Skin epidermis (tissue), 12 donors: ENCODE data around the gene PAEP.
"Not testable (repeated sequence)": the region's sequence is repeated elsewhere in the genome, so short reads cannot be mapped to it uniquely, and the experiment has no call there.

Experiments used
- H3K27ac ChIP-seq, 21 experiments: fragments of 200-600 bp; sonication (generic) in 11 of 21; one replicate each; pipeline ENCODE4 v1.5.0; 2020; ENCODE audit warnings: mild to moderate bottlenecking in 3 of 21, inconsistent platforms in 2 of 21, moderate library complexity in 2 of 21
- H3K4me3 ChIP-seq, 7 experiments: fragments of 200-600 bp; sonication (generic) in 2 of 7; one replicate each; pipeline ENCODE4 v1.5.0; 2020; ENCODE audit warnings: inconsistent platforms in 2 of 7, mild to moderate bottlenecking in 2 of 7, moderate library complexity in 1 of 7

The PAEP gene

DNA sequence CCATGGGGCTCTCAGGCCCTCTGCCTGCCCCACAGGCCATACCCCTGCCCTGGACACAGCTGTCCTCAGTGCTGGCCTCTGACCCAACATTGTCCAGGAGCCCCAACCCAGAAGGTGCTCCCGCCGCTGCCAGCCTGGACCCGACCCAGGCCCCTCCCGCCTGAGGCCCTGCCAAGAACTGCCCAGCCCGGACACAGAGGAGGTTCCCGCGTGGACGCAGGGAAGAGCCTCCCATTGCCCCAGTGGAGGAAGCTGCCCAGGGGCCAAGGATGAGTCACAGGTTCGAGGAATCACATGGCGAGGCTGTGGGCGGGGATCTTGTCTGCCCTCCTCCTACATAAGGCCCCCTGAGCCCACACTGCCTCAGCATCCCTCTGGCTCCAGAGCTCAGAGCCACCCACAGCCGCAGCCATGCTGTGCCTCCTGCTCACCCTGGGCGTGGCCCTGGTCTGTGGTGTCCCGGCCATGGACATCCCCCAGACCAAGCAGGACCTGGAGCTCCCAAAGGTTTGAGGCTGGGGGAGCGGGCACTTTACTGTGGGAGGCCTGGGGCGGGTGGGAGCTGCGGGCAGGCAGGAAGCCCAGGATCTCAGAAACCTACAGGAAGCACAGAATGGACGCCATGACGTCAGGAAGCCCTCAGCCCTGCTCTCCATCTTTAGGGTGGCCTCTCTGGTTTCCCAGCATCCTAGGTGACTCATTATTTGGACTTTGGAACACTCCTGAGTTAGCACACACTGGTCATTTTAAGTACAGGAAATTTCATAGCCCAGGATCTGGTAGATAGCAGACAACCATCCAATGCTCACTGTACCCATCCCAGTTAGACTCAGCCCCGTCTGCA lies at the start of gene PAEP:
Gene PAEP, plus strand, starts transcription at position 366 of the 844 bp plus-strand sequence.
- Histone ChIP-seq H3K27ac (no peak within 1 kb of the TSS), H3K4me3 (no peak within 1 kb of the TSS)

DNA sequence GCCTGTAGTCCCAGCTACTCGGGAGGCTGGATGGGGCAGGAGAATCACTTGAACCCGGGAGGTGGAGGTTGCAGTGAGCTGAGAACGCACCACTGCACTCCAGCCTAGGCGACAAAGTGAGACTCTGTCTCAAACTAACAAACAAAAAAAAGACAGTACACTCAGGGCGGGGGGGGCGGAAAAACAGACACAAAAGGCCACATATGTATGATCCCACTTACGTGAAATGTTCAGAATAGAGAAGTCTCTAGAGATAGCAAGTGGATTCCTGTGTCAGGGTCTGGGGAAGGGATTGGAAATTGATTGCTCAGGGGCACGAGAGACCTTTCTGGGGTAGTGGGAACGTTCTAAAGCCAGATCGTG lies 49.3 kb upstream of the PAEP start:
- Histone ChIP-seq H3K27ac (no peak overlapping the region), H3K4me3 (no peak overlapping the region)

DNA sequence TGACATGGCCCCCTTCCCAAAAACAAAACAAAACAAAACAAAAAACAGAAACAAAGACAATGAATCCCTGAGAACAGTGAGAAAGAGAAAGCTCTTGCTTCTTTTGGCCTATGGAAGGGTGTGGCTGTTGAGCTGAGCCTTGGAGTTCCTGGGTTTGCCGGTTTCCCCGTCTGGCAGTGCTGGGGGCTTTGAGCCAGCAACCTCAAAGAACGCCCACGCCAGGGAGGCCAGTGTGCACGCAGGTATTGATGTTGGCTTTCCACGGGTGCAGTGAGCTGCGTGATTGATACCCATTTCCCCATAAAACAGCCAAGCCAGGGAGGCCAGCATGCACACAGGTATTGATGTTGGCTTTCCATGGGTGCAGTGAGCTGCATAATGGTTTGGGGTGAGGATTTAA lies 48.7 kb upstream of the PAEP start:
- Histone ChIP-seq H3K4me3 (no peak overlapping the region), H3K27ac (no peak overlapping the region)

DNA sequence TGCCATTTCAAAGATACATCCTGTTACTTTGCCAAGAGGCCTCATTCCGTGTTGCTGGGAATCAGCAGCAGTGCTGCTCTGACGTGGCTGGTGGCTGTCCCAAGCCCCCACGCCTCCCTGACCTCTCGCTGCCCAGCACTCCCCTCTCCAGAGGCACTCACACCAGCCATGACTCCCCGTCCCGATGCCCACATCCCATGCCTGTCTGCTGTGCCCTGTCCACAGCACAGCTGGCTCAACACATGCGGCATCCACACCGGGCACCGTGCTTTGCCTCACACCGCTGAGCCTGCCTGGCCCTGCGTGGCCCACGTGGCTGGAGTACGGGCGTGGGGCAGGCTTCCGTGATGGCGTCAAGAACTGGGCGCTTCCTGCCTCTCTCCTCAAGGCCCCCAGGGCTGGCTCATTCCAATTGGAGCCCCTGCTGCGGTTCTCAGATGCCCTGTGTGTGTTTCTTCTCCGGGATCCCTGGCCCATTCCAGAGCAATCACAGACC lies 48.2 kb upstream of the PAEP start:
- H3K27ac ChIP-seq, result no peak overlapping the region
- H3K4me3 ChIP-seq, result no peak overlapping the region

DNA sequence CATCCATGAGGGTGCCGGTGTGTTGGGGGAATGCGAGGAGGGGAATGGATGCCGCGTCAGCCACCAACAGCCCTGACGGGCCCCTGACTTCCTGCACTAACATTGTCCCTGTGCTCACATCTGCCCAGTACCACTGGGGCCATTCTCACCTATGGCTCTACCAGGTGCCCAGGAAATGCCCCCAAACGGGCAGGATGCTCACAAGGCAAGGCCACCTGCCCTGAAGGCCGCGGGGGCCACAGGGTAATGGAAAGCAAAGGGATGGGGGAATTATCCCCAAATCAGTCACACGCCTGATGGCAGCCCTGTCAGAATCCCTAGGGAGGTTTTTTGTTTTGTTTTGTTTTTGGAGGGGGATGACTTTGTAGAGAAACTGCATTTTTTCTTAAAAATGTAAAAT lies 47.6 kb upstream of the PAEP start:
- not testable (repeated sequence) for H3K4me3 ChIP-seq, H3K27ac ChIP-seq

DNA sequence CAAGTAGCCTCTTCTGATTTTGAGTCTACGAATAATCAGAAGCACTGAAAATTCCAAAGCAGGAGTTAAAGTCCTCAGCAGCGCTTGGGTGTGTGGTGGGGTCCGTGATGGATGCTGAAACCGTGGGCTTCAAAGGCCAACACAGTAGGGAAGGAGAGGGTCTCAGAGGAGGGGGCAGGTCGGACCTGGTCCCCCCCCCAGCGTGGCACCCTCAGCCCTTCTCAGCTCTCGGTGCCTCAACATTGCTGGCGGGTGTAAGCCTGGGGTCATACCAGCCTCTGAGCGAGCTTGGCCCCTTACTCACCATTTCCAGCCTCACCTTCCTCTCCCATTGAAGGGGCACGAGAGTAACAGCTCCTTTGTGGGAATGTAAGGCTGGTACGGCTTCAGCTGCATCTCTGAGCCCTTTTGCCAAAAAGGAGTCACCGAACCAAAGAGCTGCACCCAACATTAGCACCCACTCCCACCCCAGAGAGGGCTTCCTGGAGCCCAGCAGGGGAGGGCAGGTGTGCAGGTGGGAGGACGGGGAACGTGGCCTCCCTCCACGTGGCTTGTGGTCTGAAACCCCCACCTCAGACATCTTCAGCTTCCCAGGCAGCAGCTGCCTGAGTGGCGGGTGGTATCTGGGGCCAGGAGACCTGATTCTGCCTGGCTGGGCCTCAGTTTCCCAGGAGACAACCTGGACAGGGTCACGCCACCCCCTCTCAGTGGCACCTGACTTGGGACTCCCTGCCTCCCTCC lies 47.0 kb upstream of the PAEP start:
- H3K27ac ChIP-seq, result no peak overlapping the region
- no peak overlapping the region for H3K4me3 ChIP-seq

DNA sequence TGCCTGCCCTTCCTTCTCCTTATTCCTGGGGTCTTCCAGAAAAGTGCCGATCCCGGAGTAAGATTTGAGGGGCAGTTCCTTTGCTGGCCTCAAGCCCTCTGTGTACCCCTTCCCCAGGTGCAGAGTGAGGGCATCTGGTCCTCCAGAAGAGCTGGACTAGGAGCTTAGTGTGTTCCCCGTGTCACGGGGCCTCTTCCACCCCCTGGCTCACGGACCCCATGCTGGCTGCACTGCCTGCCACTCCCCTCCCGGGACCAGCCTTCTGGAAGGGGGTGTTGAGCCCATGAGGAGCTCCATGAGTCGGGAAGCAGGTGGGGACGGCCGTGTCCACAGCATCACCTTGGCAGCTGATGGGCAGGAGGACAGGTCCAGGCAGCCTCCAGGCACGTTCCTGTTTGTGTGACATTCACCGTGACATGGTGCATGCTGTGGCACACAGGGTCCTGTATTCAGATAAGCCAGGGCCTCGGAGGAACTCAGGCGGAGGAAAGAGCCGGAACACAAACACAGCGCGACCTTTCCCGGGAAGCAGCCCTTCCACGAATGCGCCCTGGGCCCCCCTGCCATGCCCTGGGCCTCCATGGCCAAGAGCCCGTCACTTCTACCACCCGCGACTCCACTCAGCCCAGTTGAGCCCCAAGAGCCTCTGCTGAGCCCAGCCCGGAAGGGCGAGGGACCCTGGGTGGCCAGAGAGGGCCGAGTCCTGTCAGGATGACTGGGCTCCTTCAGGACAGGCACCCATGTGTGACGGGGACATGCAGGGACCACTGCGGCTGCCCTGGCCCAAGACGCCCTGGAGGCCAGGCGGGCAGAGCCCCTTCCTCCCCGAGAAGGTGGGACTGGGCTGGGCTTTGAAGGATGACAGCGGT lies 46.2 kb upstream of the PAEP start:
- no peak overlapping the region for H3K27ac ChIP-seq
- no peak overlapping the region for H3K4me3 ChIP-seq

DNA sequence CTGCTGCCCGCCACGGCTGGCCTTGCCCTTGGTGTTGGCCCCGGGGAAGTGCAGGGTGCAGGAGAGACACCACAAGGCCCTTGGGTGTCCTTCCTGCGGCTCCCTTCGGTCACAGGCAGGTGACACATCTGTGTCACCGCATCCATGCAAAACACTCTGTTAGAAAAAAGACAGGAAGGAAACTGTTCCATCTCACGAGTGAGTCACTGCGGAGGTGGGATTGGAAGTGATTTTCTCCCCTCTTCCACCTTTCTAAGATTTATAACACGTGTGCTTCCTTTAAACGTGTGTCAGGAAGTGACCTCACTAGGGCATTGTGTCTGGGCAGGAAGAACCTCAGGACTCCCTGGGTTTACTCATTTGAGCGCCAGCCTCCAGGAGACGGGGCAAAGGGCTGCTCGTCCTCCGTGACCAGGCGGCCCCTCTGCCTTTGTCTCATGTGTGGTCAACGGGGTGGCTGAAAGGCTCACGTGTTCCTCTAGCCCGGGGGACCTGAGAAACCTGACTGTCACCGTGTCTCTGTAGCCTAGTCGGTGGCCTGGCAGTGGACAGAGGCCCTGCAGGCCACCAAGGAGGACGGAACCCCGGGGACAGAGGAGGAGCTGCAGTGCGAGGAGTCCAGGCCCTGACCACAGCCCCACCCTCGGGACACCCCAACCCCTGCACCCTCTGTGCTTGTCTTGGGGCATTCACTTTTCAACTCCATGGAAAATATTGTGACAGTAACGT lies 45.3 kb upstream of the PAEP start:
- H3K4me3 ChIP-seq, result no peak overlapping the region
- no peak overlapping the region for H3K27ac ChIP-seq

DNA sequence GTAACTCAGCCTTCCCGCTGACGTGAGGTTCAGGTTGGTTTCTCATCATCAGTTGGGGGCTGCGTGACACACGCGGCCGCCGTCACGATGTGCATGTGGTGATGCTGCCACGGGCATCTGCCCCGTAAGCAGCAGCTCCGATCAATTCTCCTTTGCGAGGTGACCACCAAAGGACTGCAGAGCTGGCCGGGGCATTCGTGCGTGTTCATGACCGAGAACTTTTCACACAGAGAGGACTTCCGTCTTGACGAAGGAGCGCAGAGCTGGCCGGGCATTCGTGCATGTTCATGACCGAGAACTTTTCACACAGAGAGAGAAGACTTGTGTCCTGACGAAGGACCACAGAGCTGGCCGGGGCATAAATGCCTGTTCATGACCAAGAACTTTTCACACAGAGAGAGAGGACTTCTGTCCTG lies 44.1 kb upstream of the PAEP start:
- no peak overlapping the region for H3K4me3 ChIP-seq

DNA sequence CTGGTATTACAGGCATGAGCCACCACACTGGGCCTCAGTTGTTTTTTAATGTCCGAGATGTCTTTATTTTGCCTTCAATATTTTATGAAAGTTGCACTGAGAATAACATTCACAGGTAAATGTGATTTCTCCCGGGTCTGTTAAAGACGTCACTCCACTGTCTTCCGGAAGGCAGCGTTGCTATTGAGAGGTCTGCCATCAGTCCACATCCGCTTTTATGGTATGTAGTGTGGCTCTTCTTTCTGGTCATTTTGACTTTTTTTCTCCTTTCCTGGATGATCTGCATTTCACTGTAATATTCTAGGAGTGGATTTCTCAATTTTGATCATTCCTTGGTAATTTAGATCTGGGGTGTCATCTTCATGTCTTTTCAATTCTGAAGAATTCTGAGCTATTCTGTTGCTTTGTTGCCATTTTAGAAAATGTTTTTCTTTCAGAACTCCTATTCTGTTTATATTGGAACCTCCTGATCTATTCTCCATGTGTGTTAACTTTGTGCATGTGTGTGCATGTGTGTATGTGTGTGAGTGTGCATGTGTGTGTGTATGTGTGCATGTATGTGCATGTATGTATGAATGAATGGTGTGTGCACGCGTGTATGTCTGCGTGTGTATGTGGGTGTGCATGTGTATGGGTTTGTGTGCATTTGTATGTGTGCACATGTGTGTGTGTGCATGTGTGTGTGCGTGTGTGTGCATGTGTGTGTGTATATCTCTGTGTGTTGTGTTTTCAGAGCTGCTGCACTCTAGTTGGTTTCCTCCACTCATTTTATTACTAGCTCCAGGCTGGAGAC lies 42.2 kb upstream of the PAEP start:
- H3K4me3 ChIP-seq, result no peak overlapping the region

More for the DNA sequence above, 44.1 kb upstream of the PAEP start:
- H3K27ac ChIP-seq, result no peak overlapping the region

DNA sequence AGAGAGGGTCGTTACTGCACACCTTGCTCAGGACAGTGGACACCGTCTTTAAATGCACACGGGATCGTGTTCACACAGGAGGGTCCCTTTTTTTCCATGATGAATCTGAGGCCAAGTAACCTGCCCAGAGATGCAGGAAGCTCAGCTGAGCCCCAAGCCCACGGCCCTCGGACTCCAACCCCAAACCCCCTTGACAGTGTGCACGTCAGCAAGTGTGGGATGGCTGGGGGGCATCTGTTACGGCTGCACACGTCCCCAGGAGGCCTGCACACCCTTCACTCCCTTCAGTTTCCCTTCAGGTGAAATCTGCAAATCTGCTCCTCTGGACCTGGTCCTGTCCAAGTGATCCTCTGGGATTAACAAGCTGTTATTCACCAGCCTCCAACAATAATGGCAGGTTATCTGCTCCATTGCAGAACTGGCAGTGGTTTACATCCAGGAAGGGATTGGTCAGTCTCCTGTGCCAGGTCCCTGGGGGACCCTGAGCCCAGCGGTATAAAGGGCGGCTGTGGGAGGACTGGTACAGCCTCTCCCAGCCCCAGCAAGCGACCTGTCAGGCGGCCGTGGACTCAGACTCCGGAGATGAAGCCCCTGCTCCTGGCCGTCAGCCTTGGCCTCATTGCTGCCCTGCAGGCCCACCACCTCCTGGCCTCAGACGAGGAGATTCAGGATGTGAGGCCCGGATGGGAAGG lies 40.5 kb upstream of the PAEP start, which contains the start of gene LCN1:
Gene LCN1, plus strand, starts transcription at position 525 of the 692 bp plus-strand sequence. Its CDS starts 58 bp downstream, at position 583.
- H3K27ac ChIP-seq, result no peak within 1 kb of the TSS
- H3K4me3 ChIP-seq, result no peak within 1 kb of the TSS

More for the DNA sequence above, 42.2 kb upstream of the PAEP start:
- H3K27ac ChIP-seq, result no peak overlapping the region

DNA sequence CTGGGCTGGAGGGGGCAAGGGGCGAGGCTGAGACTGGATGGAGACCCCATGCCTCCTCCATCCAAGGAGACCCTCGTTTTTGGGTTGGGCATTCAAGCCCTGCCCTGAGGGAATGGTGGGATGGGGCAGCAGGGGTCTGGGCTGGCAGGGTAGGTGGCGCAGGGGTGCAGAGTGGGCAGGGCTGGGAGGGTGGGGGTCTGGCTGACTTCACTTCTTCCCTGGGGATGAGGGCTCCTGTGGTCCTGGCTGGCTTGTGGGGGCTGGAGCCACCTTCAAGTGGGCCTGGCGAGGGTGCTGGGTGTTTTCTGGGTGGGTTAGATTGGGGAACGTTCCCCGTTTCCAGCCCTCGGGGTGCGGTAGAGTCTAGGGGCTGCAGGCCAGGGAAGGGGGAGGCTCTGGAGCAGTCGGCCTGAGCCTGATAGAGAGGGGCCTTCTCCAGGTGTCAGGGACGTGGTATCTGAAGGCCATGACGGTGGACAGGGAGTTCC lies 39.9 kb upstream of the PAEP start:
- no peak overlapping the region for H3K27ac ChIP-seq
- H3K4me3 ChIP-seq, result no peak overlapping the region

DNA sequence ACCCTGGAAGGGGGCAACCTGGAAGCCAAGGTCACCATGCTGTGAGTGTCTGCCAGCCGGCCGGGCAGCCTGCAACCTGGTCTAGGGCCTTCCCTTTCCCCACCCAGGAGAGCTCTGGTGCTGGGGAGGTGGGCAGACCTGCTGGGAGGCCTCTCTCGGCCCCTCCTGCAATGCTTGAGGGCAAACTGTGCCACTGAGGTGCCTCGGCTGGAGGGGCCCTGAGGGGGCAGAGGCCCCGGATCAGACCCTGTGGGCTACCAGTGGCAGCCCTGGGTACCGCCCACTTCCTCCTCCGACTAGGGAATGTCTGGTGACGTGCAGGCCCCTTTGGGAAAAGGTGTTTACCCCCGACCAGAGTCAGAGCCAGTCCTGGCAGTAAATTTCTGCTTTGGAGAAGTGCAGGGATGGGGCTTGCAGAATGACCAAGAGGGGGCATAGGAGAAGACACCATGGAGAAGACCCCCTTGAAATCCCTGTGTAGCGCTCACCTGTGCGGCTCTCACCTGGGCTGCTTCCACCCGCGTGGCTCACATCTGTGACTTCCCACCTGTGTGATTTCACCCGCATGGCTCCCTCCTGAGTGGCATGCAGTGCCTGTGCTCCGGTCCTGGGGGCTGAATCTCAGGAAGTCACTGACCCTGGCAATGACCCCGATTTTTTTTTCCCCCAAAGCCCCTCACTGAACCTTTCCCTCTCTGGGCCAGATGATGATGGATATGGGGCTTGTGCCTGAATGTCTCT lies 39.2 kb upstream of the PAEP start:
- Histone ChIP-seq H3K27ac (no peak overlapping the region), H3K4me3 (no peak overlapping the region)

DNA sequence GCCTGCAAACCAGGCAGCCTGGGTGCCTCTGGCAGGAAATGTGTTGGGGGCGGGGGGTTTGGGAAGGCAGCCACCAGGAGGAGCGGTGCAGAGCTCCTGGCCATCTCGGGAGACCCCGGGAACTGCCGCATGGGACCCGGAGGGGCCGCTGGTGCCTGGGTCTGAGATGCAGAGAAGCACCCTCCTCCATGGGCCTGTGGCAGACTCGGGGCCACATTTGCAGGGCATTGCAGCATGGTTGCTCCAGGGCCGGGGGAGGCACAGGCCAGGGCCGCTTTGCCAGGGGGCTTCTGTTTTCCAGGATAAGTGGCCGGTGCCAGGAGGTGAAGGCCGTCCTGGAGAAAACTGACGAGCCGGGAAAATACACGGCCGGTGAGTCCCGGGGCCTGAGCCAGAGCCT lies 38.6 kb upstream of the PAEP start:
- no peak overlapping the region for H3K27ac ChIP-seq
- no peak overlapping the region for H3K4me3 ChIP-seq

DNA sequence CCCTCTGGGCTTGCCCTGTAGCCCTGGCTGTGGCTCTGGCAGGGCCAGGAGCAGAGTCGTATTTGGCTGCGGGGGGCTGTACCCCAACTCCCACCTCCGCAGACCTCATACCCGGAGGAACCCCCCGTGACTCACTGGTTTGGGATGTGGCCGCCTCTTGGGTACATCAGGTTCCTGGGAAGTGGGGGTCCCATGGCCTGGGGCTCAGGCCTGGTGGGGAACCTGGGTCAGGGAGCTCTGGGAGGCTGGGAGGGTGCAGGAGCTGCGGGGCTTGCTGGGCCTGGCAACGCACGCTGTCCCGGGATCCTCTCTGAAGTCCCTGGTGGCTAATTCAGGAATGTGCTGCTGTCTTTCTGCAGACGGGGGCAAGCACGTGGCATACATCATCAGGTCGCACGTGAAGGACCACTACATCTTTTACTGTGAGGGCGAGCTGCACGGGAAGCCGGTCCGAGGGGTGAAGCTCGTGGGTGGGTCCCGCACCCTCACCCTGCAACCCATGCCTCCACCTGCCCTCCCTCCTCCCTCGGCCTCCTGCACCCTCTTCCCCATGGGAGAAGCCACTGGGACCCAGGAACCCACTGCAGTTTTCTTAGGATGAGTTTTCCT lies 37.9 kb upstream of the PAEP start:
- Histone ChIP-seq H3K27ac (no peak overlapping the region), H3K4me3 (no peak overlapping the region)

DNA sequence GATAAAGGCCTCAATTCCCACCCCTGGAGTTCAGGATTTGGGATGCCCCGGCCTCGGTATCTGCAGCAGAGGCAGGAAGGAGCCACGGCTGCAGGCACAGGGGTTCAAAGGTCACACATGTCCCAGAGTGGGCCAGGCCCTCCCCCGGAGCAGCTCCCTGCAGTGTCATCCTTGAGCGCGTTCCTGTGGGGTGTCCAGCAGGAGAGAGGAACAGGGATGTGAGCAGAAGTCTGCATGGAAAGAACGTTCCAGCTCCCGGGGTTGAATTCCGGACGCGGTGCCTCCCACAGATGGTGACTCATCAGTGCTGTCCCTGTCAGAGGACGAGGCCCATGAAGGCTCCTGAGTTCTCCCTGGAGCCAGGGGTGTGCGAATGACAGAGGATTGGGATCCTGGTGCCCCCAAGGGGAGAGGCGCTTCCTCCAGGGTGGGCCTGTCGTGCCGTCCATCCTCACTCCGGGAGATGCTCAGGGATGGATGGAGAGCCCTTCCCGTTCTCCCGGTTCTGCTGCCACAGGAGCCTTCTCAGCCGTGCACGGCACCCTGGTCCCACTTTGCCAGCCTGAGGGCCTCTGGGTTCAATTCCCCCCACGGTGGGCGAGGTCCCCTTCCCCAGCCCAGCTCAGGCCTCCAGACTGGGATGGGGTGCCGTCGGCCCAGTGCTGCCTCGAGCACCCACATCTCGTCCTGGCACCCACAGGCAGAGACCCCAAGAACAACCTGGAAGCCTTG lies 37.3 kb upstream of the PAEP start:
- Histone ChIP-seq H3K4me3 (no peak overlapping the region), H3K27ac (no peak overlapping the region)
